ENCODE data around the gene PIGL.
A peak's percentile ranks its signal among the peaks of the same experiment; 100 is the strongest.
"Not testable (repeated sequence)": the region's sequence is repeated elsewhere in the genome, so short reads cannot be mapped to it uniquely, and the experiment has no call there.

The PIGL gene

DNA sequence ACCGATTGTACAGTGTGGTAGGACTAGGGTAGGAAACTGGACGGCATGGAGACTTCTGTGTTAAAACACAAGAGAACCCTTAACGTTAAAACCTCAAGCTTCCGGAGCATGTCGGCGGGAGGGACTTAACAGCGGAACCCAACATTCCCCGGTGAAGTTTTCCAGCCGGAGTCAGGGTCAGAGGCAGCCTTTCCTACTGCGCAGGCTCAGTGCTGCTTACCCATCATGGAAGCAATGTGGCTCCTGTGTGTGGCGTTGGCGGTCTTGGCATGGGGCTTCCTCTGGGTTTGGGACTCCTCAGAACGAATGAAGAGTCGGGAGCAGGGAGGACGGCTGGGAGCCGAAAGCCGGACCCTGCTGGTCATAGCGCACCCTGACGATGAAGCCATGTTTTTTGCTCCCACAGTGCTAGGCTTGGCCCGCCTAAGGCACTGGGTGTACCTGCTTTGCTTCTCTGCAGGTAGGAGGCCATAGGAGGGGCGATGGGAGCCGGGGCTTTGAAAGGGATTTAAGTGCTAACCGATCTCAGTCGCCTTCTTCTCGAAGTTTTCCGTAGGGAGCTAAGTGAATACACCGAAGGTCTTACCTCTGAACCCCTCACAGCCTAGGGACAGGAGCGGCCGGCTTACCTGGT, at the start of gene PIGL:
Gene PIGL (plus strand): TSS at position 209 of the 634 bp plus-strand sequence. CDS start 17 bp downstream, at position 226.
- peak; percentile 38 for DNase-seq

DNA sequence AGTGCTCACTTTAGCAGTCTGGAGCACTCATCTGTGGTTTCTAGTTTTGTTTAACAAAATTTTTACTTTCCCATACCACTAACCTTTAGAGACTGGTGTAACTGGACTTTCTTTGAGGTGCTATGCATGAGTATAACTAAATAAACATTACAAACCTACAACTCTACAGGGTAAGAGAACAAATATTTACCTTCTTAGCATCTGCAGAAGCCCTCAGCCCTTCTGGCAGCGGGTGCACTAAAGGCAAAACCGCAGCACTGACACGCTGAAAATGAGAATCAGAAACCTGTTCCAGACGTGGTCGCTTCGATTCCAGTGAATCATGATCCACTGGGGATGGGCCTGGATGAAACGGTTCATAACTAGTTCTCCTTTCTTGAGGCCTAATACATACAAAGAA, 45.4 kb upstream of the PIGL start:
- DNase-seq, result no peak

DNA sequence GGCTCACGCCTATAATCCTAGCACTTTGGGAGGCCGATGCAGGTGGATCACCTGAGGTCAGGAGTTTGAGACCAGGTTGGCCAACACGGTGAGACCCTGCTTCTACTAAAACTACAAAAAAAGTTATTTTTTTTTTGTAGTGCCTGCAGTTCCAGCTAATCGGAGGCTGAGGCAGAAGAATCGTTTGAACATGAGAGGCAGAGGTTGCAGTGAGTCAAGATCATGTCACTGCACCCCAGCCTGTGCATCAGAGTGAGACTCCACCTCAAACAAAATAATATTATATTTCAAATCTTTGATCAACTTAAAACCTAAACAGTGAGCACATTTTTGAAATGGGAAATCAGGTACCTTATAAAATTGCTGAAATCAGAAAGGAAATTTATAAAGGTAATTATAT, 38.2 kb upstream of the PIGL start:
- DNase-seq, result no peak

DNA sequence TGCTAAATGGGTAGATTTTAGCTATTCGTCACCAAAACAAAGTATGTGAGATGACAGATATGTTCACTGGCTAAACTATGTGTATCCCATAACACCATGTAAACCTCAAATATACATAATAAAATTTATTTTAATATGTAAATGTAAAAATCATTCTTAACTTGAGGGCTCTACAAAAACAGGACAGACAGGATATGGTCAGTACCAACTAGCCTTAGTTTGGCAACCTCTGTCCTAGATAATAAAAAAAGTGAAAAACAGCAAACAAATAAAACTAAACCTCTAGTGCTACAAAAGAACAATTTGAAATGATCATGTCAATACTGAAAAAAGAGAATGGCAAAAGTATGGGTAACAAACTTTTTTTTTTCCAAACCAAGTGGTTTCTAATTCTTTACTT, 35.4 kb upstream of the PIGL start:
- DNase-seq, result no peak

DNA sequence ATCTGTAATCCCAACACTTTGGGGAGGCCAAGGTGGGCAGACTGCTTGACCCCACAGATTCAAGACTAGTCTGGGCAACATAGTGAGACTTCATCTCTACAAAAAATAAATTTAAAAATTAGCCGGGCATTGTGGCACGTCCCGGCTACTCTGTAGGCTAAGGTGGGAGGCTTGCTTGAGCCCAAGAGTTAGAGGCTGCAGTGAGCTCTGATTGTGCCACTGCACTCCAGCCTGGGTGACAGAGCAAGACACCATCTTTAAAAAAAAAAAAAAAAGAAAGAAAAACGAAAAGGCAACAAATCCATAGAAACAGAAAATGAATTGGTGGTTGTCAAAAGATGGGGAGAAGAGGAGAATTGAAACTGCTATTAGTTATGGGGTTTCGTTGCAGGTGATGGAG, 29.4 kb upstream of the PIGL start:
- DNase-seq, result no peak

DNA sequence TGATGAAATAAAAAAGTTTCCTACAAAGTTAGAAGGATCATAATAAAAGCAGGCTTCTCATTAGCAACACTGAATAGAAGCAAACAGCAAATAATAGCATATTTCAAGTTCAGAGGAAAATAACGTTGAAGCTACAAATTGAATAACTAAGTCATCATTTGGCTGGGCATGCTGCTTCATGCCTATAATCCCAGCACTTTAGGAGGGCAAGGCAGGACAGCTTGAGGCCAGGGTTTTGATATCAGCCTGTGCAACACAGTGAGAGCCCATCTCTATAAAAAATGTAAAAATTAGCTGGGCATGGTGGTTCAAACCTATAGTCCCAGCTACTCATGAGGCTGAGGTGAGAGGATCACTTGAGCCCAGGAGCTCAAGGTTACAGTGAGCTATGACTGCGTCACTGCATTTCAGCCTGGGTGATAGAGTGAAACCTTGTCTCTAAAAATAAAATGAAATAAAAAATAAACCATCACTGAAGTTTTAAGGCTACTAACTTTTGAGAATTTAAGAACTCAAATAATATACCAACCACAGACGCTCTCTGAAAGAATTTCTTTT, 27.1 kb upstream of the PIGL start:
- no peak for DNase-seq

DNA sequence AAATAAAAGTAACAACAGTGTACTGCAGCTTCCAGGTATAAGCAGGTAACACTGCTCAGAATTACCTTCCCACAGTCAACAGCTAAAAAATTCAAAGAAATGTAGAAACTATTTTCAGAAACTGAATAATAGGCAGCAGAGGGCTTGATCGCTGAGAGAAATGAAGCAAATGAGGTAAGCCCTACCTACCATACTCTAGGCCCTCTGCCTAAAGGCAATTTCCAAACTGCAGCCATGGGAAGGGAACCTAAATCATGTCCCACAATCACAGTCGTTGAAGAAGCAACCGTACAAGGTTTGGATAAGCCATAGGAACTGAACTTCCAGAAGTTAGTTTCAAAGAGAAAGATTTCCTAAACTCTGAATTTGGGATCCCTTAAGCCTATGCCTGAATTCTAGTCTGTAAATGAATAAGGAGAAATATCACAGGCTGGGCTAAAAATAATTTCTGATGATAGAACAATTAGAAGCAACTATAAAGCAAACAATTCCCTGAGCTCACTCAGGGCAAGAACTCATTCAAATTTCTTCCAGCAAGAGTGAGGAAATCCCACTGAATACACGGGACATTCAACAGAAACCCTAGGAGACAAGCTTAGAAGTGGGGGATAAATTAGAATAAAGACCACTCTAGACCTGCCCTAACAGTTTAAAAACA, 26.2 kb upstream of the PIGL start:
- no peak for DNase-seq

DNA sequence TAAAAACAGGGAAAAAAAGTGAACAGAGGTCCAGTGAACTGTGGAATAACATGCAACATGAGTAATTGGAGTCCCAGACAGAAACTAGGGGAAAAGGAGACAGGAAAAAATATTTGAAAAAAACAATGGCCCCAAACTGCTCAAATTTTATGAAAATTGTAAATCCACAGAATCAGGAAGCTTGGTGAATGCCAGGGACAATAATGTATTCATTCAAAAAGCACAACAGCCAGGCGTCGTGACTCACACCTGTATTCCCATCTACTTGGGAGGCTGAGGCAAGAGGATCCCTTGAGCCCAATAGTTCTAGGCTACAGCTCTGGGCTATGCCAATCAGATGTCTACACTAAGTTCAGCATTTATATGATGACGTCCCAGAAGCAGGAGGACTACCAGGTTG, 25.4 kb upstream of the PIGL start:
- DNase-seq, result no peak

DNA sequence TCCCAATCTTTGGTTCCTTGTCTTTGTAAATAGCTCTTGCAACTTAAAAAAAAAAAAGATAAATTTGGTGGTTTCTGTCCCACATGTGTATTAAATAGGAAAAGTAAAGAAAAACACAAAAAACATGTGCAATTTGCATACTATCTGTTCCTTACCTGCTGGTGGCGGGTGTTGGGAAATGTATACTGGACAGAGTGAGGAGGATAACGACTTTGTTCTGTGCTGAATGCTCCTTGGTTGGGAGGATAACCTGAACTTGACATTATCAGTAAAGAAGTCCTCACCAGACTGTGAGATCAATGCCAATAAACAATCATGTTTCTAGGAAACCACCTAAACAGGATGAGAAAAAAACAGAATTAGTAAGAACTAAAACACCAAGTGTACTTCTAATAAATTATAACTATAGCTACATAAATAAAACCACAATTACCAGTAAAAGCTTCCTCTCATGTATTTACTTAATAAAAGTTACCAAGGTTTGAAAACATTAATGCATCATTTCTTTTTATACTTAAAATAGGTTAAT, 22.6 kb upstream of the PIGL start:
- DNase-seq, result not testable (repeated sequence)

DNA sequence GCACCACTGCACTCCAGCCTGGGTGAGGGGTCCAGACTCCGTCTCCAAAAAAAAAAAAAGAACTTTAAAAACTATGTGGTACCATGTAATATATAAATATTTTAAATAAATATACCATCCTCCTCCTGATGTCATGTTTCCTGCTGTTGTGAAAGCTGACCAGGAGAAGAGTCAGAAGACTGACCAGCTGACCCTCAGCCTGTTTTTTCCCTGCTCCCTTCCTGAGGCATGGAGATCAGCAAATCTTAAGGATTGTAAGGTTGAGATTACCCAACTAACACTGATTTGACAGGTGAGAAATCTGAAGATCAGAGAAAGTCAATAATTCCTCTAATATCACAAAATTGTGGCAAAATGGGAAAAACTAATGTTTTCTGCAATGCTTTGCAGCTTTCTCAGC, 19.7 kb upstream of the PIGL start:
- no peak for DNase-seq

DNA sequence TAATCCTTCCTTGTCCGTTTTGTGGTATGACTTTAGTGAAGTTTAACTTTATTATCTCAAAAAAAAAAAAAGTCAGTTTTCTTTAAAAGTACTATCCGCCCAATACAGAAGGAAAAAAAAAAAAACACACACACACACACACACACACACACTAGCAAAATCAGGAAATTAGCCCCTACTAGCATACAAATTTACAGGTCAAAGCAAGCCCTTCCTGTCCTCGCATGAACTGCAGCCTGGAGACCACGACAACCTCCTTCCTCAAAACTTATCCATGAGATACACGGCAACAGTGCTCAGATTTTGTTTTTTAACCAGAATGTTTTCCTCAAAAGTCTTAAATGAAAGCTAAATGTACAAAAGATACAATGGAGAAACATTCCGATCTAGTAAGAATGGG, 17.9 kb upstream of the PIGL start:
- DNase-seq, result no peak

DNA sequence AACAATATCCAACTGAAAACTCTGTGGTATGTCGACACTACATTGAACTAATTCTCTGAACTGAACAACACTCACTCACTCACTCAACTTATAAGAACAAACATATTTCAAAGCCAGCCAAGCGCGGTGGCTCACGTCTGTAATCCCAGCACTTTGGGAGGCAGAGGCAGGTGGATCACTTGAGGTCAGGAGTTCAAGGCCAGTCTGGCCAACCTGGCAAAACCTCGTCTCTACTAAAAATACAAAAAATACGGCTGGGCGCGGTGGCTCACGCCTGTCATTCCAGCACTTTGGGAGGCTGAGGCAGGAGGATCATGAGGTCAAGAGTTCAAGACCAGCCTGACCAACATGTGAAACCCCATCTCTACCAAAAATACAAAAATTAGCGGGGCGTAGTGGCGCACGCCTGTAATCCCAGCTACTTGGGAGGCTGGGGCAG, 15.3 kb upstream of the PIGL start:
- DNase-seq, result not testable (repeated sequence)

DNA sequence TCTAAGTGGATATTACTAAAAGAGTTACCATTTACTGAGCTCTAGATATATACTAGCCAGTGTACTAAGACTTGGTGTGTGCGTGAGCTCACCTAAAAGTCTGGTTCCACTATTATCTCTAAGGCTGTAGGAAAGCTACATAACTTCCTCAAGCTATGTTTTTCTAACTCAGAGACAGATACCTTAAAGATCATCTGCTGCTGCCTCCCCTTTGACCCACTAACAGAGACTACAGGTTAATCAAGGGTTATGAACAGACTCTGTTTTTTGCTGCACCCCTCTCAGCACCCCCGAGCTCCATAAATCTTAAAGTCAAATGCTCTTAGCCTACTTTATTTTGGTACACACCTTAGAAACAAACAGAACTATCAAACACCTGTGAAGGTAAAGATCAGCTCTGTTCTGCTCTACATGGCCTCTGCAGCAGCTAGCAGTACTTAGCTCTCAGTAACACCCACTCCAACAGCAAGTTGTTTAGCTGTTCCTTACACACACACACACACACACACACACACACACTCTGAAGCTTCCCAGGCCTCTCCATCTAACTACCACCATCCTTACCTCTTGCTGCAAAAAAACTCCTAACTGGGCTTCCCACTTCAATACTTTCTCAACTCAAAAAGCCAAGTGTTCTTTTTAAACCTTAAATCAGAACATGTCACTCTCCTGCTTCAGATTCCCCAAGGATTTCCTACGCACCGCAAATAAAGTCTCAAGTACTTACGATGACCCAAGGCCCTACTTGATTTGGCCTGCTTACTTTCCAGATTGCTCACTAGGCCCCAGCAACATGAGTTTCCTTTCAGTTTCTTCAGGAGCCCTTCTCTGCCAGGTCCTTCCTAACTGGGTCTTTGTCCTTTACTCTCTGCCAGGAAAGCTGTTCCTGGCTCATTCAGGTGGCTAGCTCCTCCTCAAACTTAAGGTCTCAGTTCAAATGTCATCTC, 14.2 kb upstream of the PIGL start:
- DNase-seq, result not testable (repeated sequence)

DNA sequence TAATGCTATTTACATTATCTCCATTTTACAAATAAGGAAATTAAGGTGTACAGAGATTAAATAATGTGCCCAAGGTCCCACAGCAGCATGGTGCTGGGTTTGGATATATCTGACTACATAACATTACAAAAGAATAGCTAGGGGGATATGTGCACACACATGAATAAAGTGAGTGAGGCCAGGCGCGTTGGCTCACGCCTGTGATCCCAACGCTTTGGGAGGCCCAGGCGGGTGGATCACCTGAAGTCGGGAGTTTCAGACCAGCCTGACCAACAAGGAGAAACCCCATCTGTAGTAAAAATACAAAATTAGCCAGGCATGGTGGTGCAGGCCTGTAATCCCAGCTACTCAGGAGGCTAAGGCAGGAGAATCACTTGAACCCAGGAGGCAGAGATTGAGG, 12.2 kb upstream of the PIGL start:
- DNase-seq, result not testable (repeated sequence)

DNA sequence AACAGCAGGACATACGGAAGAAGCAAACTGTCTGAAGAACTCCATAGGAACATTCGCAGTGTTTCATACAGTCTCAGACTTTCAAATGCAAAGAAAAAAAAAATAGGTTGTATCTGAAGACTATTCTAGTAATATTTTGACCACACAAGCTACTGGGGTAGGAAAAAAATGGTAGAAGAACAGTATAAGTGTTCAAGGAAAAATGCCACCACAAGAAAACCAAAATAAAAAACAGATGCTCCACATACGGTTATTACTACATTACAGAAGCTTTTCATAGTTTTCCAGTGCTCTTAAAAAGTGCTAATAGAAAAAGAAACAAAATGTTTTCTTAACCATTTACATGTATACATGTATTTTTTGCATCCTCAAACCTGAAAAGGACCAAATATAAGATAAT, 5.4 kb upstream of the PIGL start:
- no peak for DNase-seq

DNA sequence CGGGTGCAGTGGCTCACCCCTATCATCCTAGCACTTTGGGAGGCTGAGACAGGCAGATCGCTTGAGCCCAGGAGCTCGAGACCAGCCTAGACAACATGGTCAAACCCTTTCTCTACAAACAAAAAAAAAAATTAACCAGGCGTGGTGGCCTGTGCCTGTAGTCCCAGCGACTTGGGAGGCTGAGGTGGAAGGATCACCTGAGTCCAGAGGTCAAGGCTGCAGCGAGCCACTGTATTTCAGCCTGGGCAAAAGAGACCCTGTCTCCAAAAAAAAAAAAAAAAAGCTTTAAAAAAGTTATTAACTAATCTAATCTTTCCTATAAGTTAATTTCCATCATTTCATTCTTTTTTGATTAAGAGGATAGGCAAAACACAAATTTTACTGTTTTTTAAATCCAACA, 4.2 kb upstream of the PIGL start:
- DNase-seq, result no peak

DNA sequence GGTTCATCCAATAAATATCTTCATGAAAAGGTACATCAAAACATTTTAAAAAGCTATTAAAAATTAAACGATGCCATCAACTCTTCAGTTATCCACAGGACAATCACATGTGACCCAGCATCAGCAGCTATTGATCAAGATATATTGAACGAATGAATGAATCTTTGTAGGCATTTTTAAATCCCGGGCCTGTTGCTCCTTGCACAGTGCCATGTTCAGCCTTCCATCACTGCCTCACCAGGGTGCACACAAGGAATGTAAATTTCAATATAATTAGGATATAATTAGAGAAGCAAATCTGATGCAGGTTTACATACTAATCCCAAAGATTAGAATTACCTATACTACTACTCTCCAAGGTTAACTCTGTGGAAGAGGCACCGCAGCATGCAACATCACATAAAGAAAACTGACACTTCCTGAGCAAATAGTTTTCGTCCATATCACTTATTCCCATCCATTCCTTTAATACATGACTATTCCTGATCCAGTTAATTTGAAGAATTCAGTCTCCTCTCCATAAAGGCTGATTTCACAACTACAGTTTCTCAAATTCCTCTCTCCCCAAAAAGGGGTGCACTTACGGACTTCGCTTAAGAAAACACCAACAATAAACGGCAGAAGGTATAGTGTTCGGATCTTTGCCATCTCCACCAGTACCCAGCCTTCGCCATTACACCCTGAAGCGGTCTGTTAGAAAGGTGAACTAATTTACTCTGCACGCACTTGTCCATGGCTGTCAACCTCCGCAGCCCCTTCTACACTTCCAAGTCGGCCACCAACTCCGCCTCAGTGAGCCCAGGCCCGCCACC, 2.6 kb upstream of the PIGL start:
- DNase-seq, result no peak

DNA sequence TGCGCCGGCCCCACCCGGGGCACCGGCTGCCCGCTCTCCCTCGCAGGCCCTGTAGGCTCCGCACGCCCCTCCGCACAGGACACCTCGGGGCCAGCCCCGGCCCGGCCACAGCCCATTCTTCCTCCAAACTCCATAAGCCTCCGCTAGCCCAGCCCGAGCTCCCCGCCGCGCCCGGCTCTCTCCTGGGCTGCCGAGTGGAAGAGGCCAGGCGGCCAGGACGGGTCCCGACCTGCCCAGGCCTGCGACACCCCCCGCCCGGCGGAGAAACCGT, 2.1 kb upstream of the PIGL start:
- no peak for DNase-seq

DNA sequence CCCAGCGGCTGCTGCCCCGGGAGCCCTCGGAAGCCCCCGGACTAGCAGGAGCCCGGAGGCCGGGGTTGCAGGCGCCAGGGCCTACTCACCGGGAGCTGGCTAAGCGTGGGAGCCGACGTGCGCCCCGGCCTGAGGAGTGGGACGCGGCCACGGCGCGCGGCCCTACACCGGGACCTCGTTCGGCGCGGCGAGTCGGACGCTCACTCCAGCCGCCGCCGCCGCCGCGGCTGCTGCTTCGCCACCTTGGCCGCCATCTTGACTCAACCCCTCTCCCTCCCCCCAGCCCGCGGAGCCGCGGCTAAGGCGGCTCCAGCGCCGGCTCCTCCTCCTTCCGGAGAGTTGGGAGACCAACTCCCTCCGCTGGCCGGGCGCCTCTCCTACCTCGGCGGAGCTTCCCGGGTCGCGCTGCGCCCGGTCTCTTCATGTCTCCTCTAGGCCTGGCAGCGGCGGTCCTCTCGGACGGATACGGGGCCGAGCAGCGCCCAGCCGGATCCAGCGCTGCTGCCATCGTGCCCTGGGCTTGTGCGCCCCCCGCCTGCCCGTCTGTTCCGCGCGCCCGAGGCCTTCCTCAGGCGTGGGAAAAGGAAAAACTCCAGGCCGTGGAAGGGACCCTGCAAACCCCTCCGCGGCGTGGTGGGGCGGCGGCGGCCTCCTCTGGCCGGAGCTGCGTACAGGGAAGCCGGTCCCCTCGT, 1.6 kb upstream of the PIGL start, which contains the start of gene NCOR1:
Gene NCOR1 (minus strand): TSS at position 262 of the 692 bp plus-strand sequence. CDS start 20,965 bp downstream, outside the sequence.
- DNase-seq, result peak; percentile 76

DNA sequence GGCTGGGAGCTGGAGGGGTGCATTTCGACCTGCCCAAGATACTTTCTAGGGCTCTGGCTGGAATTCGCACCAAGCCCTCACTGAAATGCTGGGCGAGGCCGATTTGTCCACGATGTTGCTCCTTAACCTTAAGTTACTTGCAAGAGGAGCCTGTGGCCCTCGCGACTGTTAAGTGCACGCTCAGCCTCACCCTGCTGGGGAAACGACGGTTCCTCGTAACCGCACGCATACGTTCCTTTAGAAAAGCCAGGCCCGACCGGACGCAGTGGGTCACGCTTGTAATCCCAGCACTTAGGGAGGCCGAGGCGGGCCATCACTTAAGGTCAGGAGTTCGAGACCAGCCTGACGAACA, 1.1 kb upstream of the PIGL start:
- no peak for DNase-seq

DNA sequence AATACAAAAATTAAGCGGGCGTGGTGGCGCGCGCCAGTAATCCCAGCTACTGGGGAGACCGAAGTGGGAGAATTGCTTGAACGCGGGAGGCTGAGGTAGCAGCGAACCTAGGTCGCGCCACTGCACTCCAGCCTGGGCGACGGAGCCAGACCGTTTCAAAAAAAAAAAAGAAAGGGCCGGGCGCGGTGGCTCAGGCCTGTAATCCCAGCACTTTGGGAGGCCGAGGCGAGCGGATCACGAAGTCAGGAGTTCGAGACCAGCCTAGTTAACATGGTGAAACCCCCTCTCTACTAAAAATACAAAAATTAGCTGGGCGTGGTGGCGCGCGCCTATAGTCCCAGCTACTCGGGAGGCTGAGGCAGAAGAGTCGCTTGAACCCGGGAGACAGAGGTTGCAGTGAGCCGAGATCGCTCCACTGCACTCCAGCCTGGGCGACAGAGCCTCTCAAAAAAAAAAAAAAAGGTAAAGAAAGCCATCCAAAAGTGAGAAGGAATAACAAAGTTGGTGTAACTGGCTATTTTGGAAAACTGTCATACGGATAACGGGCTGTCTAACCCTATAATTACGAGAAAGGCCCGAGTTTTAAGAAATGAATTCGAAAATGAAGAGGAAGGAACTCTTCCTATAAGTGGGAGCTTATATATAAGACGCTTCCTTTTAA, 539 bp upstream of the PIGL start:
- not testable (repeated sequence) for DNase-seq
